Smooth muscle cell (in vitro differentiated cells): Measurements from ENCODE around the gene GTF2H1. TPM values are rescaled to one million over a fixed set of nuclear protein-coding genes. Genes with fewer than 3 reads are reported as not detected.
"Not testable (repeated sequence)": the region's sequence is repeated elsewhere in the genome, so short reads cannot be mapped to it uniquely, and the experiment has no call there.

Source experiments
- DNase-seq: peaks from one replicate; lab custom pipeline; 2025; ENCODE audit not compliant: unreplicated experiment; lab: John Stamatoyannopoulos, UW
- H2AFZ ChIP-seq: fragments of 200-600 bp; sonication (generic); 2 replicates; pipeline ENCODE4 v1.6.0; 2016; ENCODE audit warnings: antibody characterized with exemption, low read depth, mild to moderate bottlenecking
- H3F3A ChIP-seq: fragments of 200-600 bp; sonication (generic); 2 replicates; pipeline ENCODE4 v1.6.0; 2017; ENCODE audit warnings: antibody characterized with exemption, low read depth
- H3K27ac ChIP-seq: fragments of 200-600 bp; sonication (generic); 2 replicates; pipeline ENCODE4 v1.5.1; 2016; ENCODE audit warnings: low read depth, mild to moderate bottlenecking
- H3K27me3 ChIP-seq: fragments of 200-600 bp; sonication (generic); 2 replicates; pipeline ENCODE4 v1.6.1; 2016; ENCODE audit warnings: low read depth, mild to moderate bottlenecking
- H3K36me3 ChIP-seq: fragments of 200-600 bp; sonication (generic); 2 replicates; pipeline ENCODE4 v1.5.1; 2016; ENCODE audit warnings: low read depth
- H3K4me1 ChIP-seq: fragments of 200-600 bp; sonication (generic); 2 replicates; pipeline ENCODE4 v1.5.1; 2016; ENCODE audit warnings: low read depth
- H3K4me2 ChIP-seq: fragments of 200-600 bp; sonication (generic); 2 replicates; pipeline ENCODE4 v1.6.0; 2016; ENCODE audit warnings: mild to moderate bottlenecking
- H3K4me3 ChIP-seq: fragments of 200-600 bp; sonication (generic); 2 replicates; pipeline ENCODE4 v1.5.1; 2016; ENCODE audit warnings: mild to moderate bottlenecking
- H3K79me2 ChIP-seq: fragments of 200-600 bp; sonication (generic); 2 replicates; pipeline ENCODE4 v1.6.0; 2016; ENCODE audit warnings: low read depth, mild to moderate bottlenecking
- H3K9ac ChIP-seq: fragments of 200-600 bp; sonication (generic); 2 replicates; pipeline ENCODE4 v1.6.0; 2016; ENCODE audit warnings: low read depth
- H3K9me3 ChIP-seq: fragments of 200-600 bp; sonication (generic); replicated peaks from 2 replicates; pipeline ENCODE4 v1.5.1; 2016; ENCODE audit warnings: low read depth
- H4K20me1 ChIP-seq: fragments of 200-600 bp; sonication (generic); 2 replicates; pipeline ENCODE4 v1.6.0; 2016; ENCODE audit warnings: low read depth
- CTCF ChIP-seq: fragments of 200-600 bp; sonication (generic); IDR thresholded peaks from 2 replicates; pipeline ENCODE4 v1.5.1; 2017; ENCODE audit warnings: borderline replicate concordance, mild to moderate bottlenecking, antibody characterized with exemption; ENCODE audit not compliant: insufficient read depth, poor library complexity, severe bottlenecking
- WGBS: methylation state at CpG from one replicate; pipeline ENCODE4 v1.1.7; 2016; ENCODE audit warnings: low lambda C conversion rate; 5-methylcytosine and 5-hydroxymethylcytosine counted together
- microRNA-seq: library from miRNA; unstranded; fragments of <30 nt; microRNA quantifications from one replicate; pipeline ENCODE4, GENCODE V29; 2016; ENCODE audit warnings: borderline number of aligned reads
- polyA plus RNA-seq: library from polyadenylated mRNA; unstranded; fragments of >200 nt; fragmentation: Nextera tagmentation; extraction: Ambion mirVana; gene quantifications from 2 replicates; pipeline ENCODE4 v1.2.1, GENCODE V29; 2016
- small RNA-seq: library from RNA; depleted of rRNA; stranded (forward); fragments of <200 nt; gene quantifications from one replicate; pipeline ENCODE3, GENCODE V24; 2014
- total RNA-seq: library from RNA; depleted of rRNA; stranded (reverse); fragments of >200 nt; gene quantifications from 2 replicates; pipeline ENCODE4 v1.2.3, GENCODE V29; 2014

GTF2H1 gene
- total and polyA plus RNA-seq, 2 experiments from 2014 or later: 22.0 to 47.2 TPM

GRCh38 chr11:18404062-18404461 is 81.7 kb downstream of the GTF2H1 start:
- 96% methylated on average over 4 of the region's 4 CpGs for WGBS
- TF ChIP-seq CTCF: no peak
- no peak overlapping the region for H2AFZ ChIP-seq
- H3K4me3 ChIP-seq: no peak overlapping the region
- H3K9ac ChIP-seq: no peak overlapping the region
- peaks cover 95% of the 10 kb centered on the region for H4K20me1 ChIP-seq
- peaks cover 89% of the 10 kb centered on the region for H3F3A ChIP-seq
- DNase-seq: no peak
- H3K27me3 ChIP-seq: no peaks in the 10 kb centered on the region
- peaks cover 36% of the 10 kb centered on the region for H3K79me2 ChIP-seq
- peak overlapping the region; percentile 3 for H3K27ac ChIP-seq
- no peaks in the 10 kb centered on the region for H3K9me3 ChIP-seq
- H3K36me3 ChIP-seq: peaks cover 72% of the 10 kb centered on the region
- H3K4me1 ChIP-seq: no peaks in the 10 kb centered on the region
- H3K4me2 ChIP-seq: no peak overlapping the region

GRCh38 chr11:18407400-18407799 is 85.0 kb downstream of the GTF2H1 start:
- not testable (repeated sequence) for DNase-seq, H3K27me3 ChIP-seq, H2AFZ ChIP-seq, H3K4me1 ChIP-seq, H3K9me3 ChIP-seq, H3K9ac ChIP-seq, H3K4me3 ChIP-seq, H3K4me2 ChIP-seq
- peaks cover 62% of the 10 kb centered on the region for H4K20me1 ChIP-seq
- peaks cover 11% of the 10 kb centered on the region for H3K79me2 ChIP-seq
- WGBS: 88% methylated on average over 3 of the region's 3 CpGs
- H3K36me3 ChIP-seq: peaks cover 49% of the 10 kb centered on the region
- peak overlapping the region; percentile 63 for H3K27ac ChIP-seq
- peaks cover 65% of the 10 kb centered on the region for H3F3A ChIP-seq

GRCh38 chr11:18408558-18409291 is 86.4 kb downstream of the GTF2H1 start:
- Histone ChIP-seq H3F3A (peaks cover 53% of the 10 kb centered on the region), H3K27me3 (no peaks in the 10 kb centered on the region), H3K4me1 (no peaks in the 10 kb centered on the region), H3K4me2 (no peak overlapping the region), H3K4me3 (no peak overlapping the region), H3K9ac (no peak overlapping the region), H3K27ac (peak overlapping the region; percentile 63), H3K79me2 (no peaks in the 10 kb centered on the region), H2AFZ (no peak overlapping the region), H3K9me3 (no peaks in the 10 kb centered on the region), H3K36me3 (peaks cover 37% of the 10 kb centered on the region), H4K20me1 (peaks cover 48% of the 10 kb centered on the region)
- no peak for TF ChIP-seq CTCF
- 96% methylated on average over 9 of the region's 9 CpGs for WGBS
- DNase-seq: no peak

- Histone ChIP-seq H3K9ac (no peak overlapping the region), H4K20me1 (no peaks in the 10 kb centered on the region), H3K9me3 (no peaks in the 10 kb centered on the region), H3K4me3 (no peak overlapping the region), H3K4me2 (no peak overlapping the region), H3F3A (no peaks in the 10 kb centered on the region), H3K36me3 (no peaks in the 10 kb centered on the region), H3K4me1 (no peaks in the 10 kb centered on the region), H2AFZ (no peak overlapping the region), H3K79me2 (no peaks in the 10 kb centered on the region), H3K27me3 (no peaks in the 10 kb centered on the region), H3K27ac (no peak overlapping the region)
- TF ChIP-seq CTCF: no peak
- DNase-seq: no peak
- 88% methylated on average over 2 of the region's 3 CpGs for WGBS
Observed at GRCh38 chr11:18416459-18416858, 94.1 kb downstream of the GTF2H1 start.

Small RNA genes within 50 kb of the gene (microRNA-seq; reads per million reads assigned to microRNA genes)
- gene MIR3159: not detected

Small RNA genes within 50 kb of the gene (small RNA-seq; reads per million reads assigned to genes)
- gene MIR3159: 0.08 reads per million

Other genes with a start within 250 kb of the GTF2H1 start
- gene SAAL1, start 216.5 kb upstream of the GTF2H1 start, total RNA-seq: 20.0 and 22.2 TPM in 2 replicates
- gene SAAL1, start 216.5 kb upstream of the GTF2H1 start, polyA plus RNA-seq: 19.4 and 19.9 TPM in 2 replicates
- gene MRGPRX3, start 190.0 kb upstream of the GTF2H1 start, total RNA-seq: not detected in 2 replicates
- gene MRGPRX3, start 190.0 kb upstream of the GTF2H1 start, polyA plus RNA-seq: not detected in 2 replicates
- gene MRGPRX4, start 149.7 kb upstream of the GTF2H1 start, total RNA-seq: not detected in 2 replicates
- gene MRGPRX4, start 149.7 kb upstream of the GTF2H1 start, polyA plus RNA-seq: not detected in 2 replicates
- not detected in 2 replicates for gene SAA4, start 85.8 kb upstream of the GTF2H1 start, total RNA-seq
- not detected in 2 replicates for gene SAA4, start 85.8 kb upstream of the GTF2H1 start, polyA plus RNA-seq
- gene SAA2, start 73.9 kb upstream of the GTF2H1 start, total RNA-seq: not detected in 2 replicates
- not detected in 2 replicates for gene SAA2, start 73.9 kb upstream of the GTF2H1 start, polyA plus RNA-seq
- not detected in 2 replicates for gene SAA1, start 56.3 kb upstream of the GTF2H1 start, total RNA-seq
- gene SAA1, start 56.3 kb upstream of the GTF2H1 start, polyA plus RNA-seq: 1.2 and 1.4 TPM in 2 replicates
- 13.1 and 20.2 TPM in 2 replicates for gene HPS5, start 427 bp upstream of the GTF2H1 start, total RNA-seq
- 5.5 and 7.4 TPM in 2 replicates for gene HPS5, start 427 bp upstream of the GTF2H1 start, polyA plus RNA-seq
- gene LDHA, start 72.0 kb downstream of the GTF2H1 start, total RNA-seq: 1,106 and 1,201 TPM in 2 replicates
- 2,158 and 2,272 TPM in 2 replicates for gene LDHA, start 72.0 kb downstream of the GTF2H1 start, polyA plus RNA-seq
- gene LDHC, start 89.8 kb downstream of the GTF2H1 start, total RNA-seq: 0.45 and 3.1 TPM in 2 replicates
- gene LDHC, start 89.8 kb downstream of the GTF2H1 start, polyA plus RNA-seq: 0.83 and 1.2 TPM in 2 replicates
- gene LDHAL6A, start 133.3 kb downstream of the GTF2H1 start, total RNA-seq: not detected in 2 replicates
- 0.06 TPM in 1 of 2 replicates, not detected in the other for gene LDHAL6A, start 133.3 kb downstream of the GTF2H1 start, polyA plus RNA-seq
- gene TSG101, start 204.4 kb downstream of the GTF2H1 start, total RNA-seq: 121 and 137 TPM in 2 replicates
- gene TSG101, start 204.4 kb downstream of the GTF2H1 start, polyA plus RNA-seq: 113 and 114 TPM in 2 replicates